HCT116 (cell line): ENCODE measurements around the gene MOB2. TPM values are rescaled to one million over a fixed set of nuclear protein-coding genes. Genes with fewer than 3 reads are reported as not detected.
"Not testable (repeated sequence)": the region's sequence is repeated elsewhere in the genome, so short reads cannot be mapped to it uniquely, and the experiment has no call there.

Experiments used
- ATAC-seq: fragments of 200-7000 bp; cut with Tn5 transposase; 2 replicates; pipeline ENCODE4 v1.9.1; 2020; ENCODE audit warnings: mild to moderate bottlenecking, moderate library complexity
- BruUV-seq: library from RNA; stranded (reverse); fragments of 400-500 nt; replicated peaks from 2 replicates; lab custom pipeline; 2021; lab: Mats Ljungman, UMichigan
- CTCF ChIA-PET: fragments of 300-600 bp; sonication (Branson Sonifier 250); formaldehyde crosslinking; loops from one replicate; lab custom pipeline; 2021; ENCODE audit warnings: antibody characterized with exemption; lab: Charles Lee
- POLR2A ChIA-PET: fragments of 300-600, 350-600 bp; sonication (Branson Sonifier 250); formaldehyde crosslinking; loops from one replicate; lab custom pipeline; 2021; ENCODE audit warnings: antibody characterized with exemption; lab: Charles Lee
- RAD21 ChIA-PET, 2 experiments: fragments of 300-600 bp; sonication (Branson Sonifier 250); formaldehyde crosslinking; loops; one replicate each; lab custom pipeline; 2023; ENCODE audit warnings: low total read pairs in 2 of 2; ENCODE audit not compliant: uncharacterized antibody in 2 of 2, unreplicated experiment in 2 of 2, low non-redundant PET in 1 of 2; lab: Charles Lee
- DNase-seq: peaks from one replicate; pipeline ENCODE4 v3.0.0-alpha.2; 2010; ENCODE audit warnings: low read depth, low spot score
- H2AFZ ChIP-seq: fragments of 200-600 bp; shearing (Covaris generic), sonication (generic); 2 replicates; pipeline ENCODE4 v1.6.1; 2017; ENCODE audit warnings: low read depth, mixed run types, mixed read lengths, antibody characterized with exemption, low read length; ENCODE audit not compliant: poor library complexity, severe bottlenecking
- H3K27ac ChIP-seq: 2 replicates; pipeline ENCODE4 v1.5.1; 2012; ENCODE audit warnings: low read depth, low read length
- H3K27me3 ChIP-seq: fragments of 200-600 bp; sonication (generic); 2 replicates; pipeline ENCODE4 v1.6.1; 2016; ENCODE audit warnings: mixed run types, low read length, mixed read lengths; ENCODE audit not compliant: insufficient read depth
- H3K36me3 ChIP-seq, 2 experiments: fragments of 200-500 bp in 1 of 2; fragments of 200-600 bp in 1 of 2; sonication (Bioruptor generic) in 1 of 2; sonication (generic) in 1 of 2; 2 replicates each; pipeline versions ENCODE4 v1.5.1 to v1.6.1; 2014 to 2016; ENCODE audit warnings: low read length in 2 of 2, inconsistent platforms in 1 of 2, mixed read lengths in 1 of 2, mixed run types in 1 of 2; ENCODE audit not compliant: insufficient read depth in 2 of 2, control insufficient read depth in 1 of 2
- H3K4me1 ChIP-seq, 2 experiments: fragments of 200-600 bp in 1 of 2; sonication (generic) in 1 of 2; 2 replicates each; pipeline versions ENCODE4 v1.5.1 to v1.6.1; 2012 to 2017; ENCODE audit warnings: low read length in 2 of 2, inconsistent platforms in 1 of 2, mild to moderate bottlenecking in 1 of 2, mixed read lengths in 1 of 2, mixed run types in 1 of 2, moderate library complexity in 1 of 2; ENCODE audit not compliant: insufficient read depth in 2 of 2, control insufficient read depth in 1 of 2
- H3K4me2 ChIP-seq: fragments of 200-600 bp; sonication (generic); 2 replicates; pipeline ENCODE4 v1.6.1; 2017; ENCODE audit warnings: mixed run types, low read length, mixed read lengths
- H3K4me3 ChIP-seq, 2 experiments: fragments of 200-600 bp in 1 of 2; sonication (generic) in 1 of 2; replicated peaks in 1 of 2; 2 replicates each; pipeline ENCODE4 v1.5.1; 2011 to 2016; ENCODE audit warnings: low read length in 2 of 2, control low read depth in 1 of 2, low read depth in 1 of 2, mild to moderate bottlenecking in 1 of 2, mixed read lengths in 1 of 2, mixed run types in 1 of 2
- H3K79me2 ChIP-seq: fragments of 200-600 bp; sonication (generic); 2 replicates; pipeline ENCODE4 v1.6.1; 2017; ENCODE audit warnings: mild to moderate bottlenecking, mixed run types, low read length, moderate library complexity, mixed read lengths; ENCODE audit not compliant: insufficient read depth
- H3K9ac ChIP-seq: fragments of 200-600 bp; sonication (generic); 2 replicates; pipeline ENCODE4 v1.6.1; 2016; ENCODE audit warnings: low read length, mixed read lengths
- H3K9me2 ChIP-seq: fragments of 200-600 bp; sonication (generic), shearing (Covaris generic); 2 replicates; pipeline ENCODE4 v1.6.1; 2017; ENCODE audit warnings: mixed run types, mild to moderate bottlenecking, moderate library complexity; ENCODE audit not compliant: insufficient read depth
- H3K9me3 ChIP-seq, 2 experiments: fragments of 200-500 bp in 1 of 2; fragments of 200-600 bp in 1 of 2; sonication (Bioruptor generic) in 1 of 2; sonication (generic) in 1 of 2; 2 replicates each; pipeline ENCODE4 v1.6.1; 2014 to 2017; ENCODE audit warnings: low read length in 2 of 2, mixed read lengths in 2 of 2, inconsistent platforms in 1 of 2, low read depth in 1 of 2, mild to moderate bottlenecking in 1 of 2, mixed run types in 1 of 2, moderate library complexity in 1 of 2; ENCODE audit not compliant: control insufficient read depth in 1 of 2, insufficient read depth in 1 of 2
- H4K20me1 ChIP-seq: fragments of 200-600 bp; sonication (generic), shearing (Covaris generic); 2 replicates; pipeline ENCODE4 v1.6.1; 2017; ENCODE audit warnings: mixed run types, mild to moderate bottlenecking, moderate library complexity; ENCODE audit not compliant: insufficient read depth
- CBX3 ChIP-seq: IDR thresholded peaks from 2 replicates; pipeline ENCODE4 v1.6.1; 2012; ENCODE audit warnings: low read depth
- CEBPB ChIP-seq: IDR thresholded peaks from 2 replicates; pipeline ENCODE4 v1.6.1; 2012; ENCODE audit warnings: low read depth
- CTCF ChIP-seq, 3 experiments: fragments of 200-600 bp in 1 of 3; sonication (generic) in 1 of 3; IDR thresholded peaks in 2 of 3; conservative IDR thresholded peaks in 1 of 3; 2 replicates each; pipeline ENCODE4 v1.5.1; 2012 to 2017; ENCODE audit warnings: low read depth in 2 of 3, low read length in 2 of 3, antibody characterized with exemption in 1 of 3, borderline replicate concordance in 1 of 3, control low read depth in 1 of 3, mild to moderate bottlenecking in 1 of 3, mixed read lengths in 1 of 3, mixed run types in 1 of 3, moderate library complexity in 1 of 3; ENCODE audit not compliant: insufficient read depth in 1 of 3
- EZH2 ChIP-seq: fragments of 200-600 bp; sonication (generic); IDR thresholded peaks from 2 replicates; pipeline ENCODE4 v1.6.1; 2017; ENCODE audit warnings: antibody characterized with exemption, mixed run types
- MAX ChIP-seq: IDR thresholded peaks from 2 replicates; pipeline ENCODE4 v1.6.1; 2012
- POLR2AphosphoS5 ChIP-seq: IDR thresholded peaks from 2 replicates; pipeline ENCODE4 v1.6.1; 2011; ENCODE audit warnings: mild to moderate bottlenecking, low read depth, low read length, moderate library complexity
- TCF7L2 ChIP-seq: IDR thresholded peaks from 2 replicates; pipeline ENCODE4 v1.7.0; 2011; ENCODE audit warnings: borderline replicate concordance, inconsistent platforms; ENCODE audit not compliant: insufficient read depth, insufficient read length; ENCODE audit errors: extremely low read depth
- YY1 ChIP-seq: IDR thresholded peaks from 2 replicates; pipeline ENCODE4 v1.6.1; 2011; ENCODE audit warnings: low read length, low read depth, moderate library complexity, mild to moderate bottlenecking; ENCODE audit not compliant: insufficient replicate concordance; ENCODE audit errors: extremely low read depth
- ZFX ChIP-seq: fragments of 450-650 bp; IDR thresholded peaks from 2 replicates; pipeline ENCODE4 v1.6.1; 2017
- ZNF274 ChIP-seq: fragments of 200-500 bp; sonication (Bioruptor generic); IDR thresholded peaks from 2 replicates; pipeline ENCODE4 v1.6.1; 2014; ENCODE audit warnings: mild to moderate bottlenecking, low read depth, low read length, inconsistent platforms
- intact Hi-C: fragments of 100-400 bp; cut with micrococcal nuclease; formaldehyde crosslinking; loops from 2 replicates; pipeline ENCODE4 v1.10.0; 2022
- total RNA-seq: library from RNA; stranded (reverse); gene quantifications from one replicate; pipeline ENCODE4 v1.2.1, GENCODE V29; 2021; ENCODE audit not compliant: unreplicated experiment
- TF ChIP-seq, protein P1 (sequence below): IDR thresholded peaks from 2 replicates; pipeline ENCODE4 v1.6.1; 2011; ENCODE audit warnings: mild to moderate bottlenecking, low read length, moderate library complexity; ENCODE audit not compliant: insufficient replicate concordance; ENCODE audit errors: extremely low read depth

Gene MOB2
- total RNA-seq, 1 experiment from 2014 or later: 25.7 TPM

DNA sequence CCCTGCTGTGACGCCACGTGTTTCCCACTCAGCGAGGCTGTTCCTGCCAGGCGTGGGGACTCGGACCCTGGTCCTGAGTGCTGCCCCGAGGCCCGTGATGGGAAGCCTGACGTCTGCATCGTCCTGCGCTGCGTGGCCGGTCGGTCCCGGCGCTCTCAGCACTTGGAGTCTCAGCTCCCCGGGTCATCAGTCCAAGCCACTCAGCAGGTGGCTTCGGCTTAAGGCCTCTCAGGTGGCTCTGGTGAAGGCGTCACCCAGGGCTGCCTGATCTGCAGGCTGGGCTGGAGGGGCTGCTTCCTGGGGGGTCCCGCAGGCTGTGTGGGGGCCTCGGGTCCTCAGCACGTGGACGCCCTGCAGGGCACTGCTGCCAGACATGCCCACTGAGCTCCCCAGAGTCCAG lies 61.6 kb downstream of the MOB2 start (continued):
- TF ChIP-seq CTCF (IDR thresholded peaks at IDR 0.05 in 2 of 3, conservative IDR thresholded peaks at IDR 0.05 in 1 of 3; ENCODE audit: borderline replicate concordance in 1 of 3, insufficient read depth in 1 of 3, low read depth in 2 of 3, low read length in 2 of 3) (no peak), ZNF274 (no peak)

- H3K27me3 ChIP-seq, H3K4me2 ChIP-seq, H3K4me3 ChIP-seq, H3K79me2 ChIP-seq, RAD21 ChIA-PET, H3K9ac ChIP-seq, intact Hi-C loops, H2AFZ ChIP-seq, H3K9me2 ChIP-seq, BruUV-seq, ATAC-seq, DNase-seq, H4K20me1 ChIP-seq, CTCF ChIA-PET, H3K36me3 ChIP-seq, H3K4me1 ChIP-seq, POLR2A ChIA-PET, H3K27ac ChIP-seq: not testable (repeated sequence)
- peaks cover 10 to 16% of the 10 kb centered on the region in 2 experiments; a peak in 2 of 4 replicates for H3K9me3 ChIP-seq
Measured at GRCh38 chr11:1423406-1423805, 63.2 kb downstream of the MOB2 start.

GRCh38 chr11:1422981-1423380 lies 63.6 kb downstream of the MOB2 start:
- Histone ChIP-seq H3K9ac (no peak overlapping the region), H3K4me1 (no peaks in the 10 kb centered on the region), H3K9me2 (no peaks in the 10 kb centered on the region), H4K20me1 (no peaks in the 10 kb centered on the region), H3K36me3 (no peaks in the 10 kb centered on the region), H3K27me3 (no peaks in the 10 kb centered on the region), H3K4me2 (no peak overlapping the region), H2AFZ (no peak overlapping the region), H3K4me3 (no peak overlapping the region), H3K79me2 (no peaks in the 10 kb centered on the region), H3K27ac (no peak overlapping the region), H3K9me3 (peaks cover 14 to 18% of the 10 kb centered on the region in 2 experiments; a peak in 2 of 4 replicates)
- ATAC-seq: no peak
- BruUV-seq: no TSS peak
- POLR2A ChIA-PET: no interaction called here
- intact Hi-C loops: no loop called here
- CTCF ChIA-PET: no interaction called here
- RAD21 ChIA-PET: no interaction called here
- DNase-seq: no peak
- TF ChIP-seq CEBPB: no peak
- no peak for TF ChIP-seq EZH2
- no peak for TF ChIP-seq ZNF274
- no peak for TF ChIP-seq TCF7L2
- TF ChIP-seq, protein P1, sequence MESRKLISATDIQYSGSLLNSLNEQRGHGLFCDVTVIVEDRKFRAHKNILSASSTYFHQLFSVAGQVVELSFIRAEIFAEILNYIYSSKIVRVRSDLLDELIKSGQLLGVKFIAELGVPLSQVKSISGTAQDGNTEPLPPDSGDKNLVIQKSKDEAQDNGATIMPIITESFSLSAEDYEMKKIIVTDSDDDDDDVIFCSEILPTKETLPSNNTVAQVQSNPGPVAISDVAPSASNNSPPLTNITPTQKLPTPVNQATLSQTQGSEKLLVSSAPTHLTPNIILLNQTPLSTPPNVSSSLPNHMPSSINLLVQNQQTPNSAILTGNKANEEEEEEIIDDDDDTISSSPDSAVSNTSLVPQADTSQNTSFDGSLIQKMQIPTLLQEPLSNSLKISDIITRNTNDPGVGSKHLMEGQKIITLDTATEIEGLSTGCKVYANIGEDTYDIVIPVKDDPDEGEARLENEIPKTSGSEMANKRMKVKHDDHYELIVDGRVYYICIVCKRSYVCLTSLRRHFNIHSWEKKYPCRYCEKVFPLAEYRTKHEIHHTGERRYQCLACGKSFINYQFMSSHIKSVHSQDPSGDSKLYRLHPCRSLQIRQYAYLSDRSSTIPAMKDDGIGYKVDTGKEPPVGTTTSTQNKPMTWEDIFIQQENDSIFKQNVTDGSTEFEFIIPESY: no peak
- TF ChIP-seq POLR2AphosphoS5: no peak
- no peak for TF ChIP-seq YY1
- no peak for TF ChIP-seq CBX3
- TF ChIP-seq MAX: no peak
- TF ChIP-seq ZFX: no peak
